Amniotic epithelial cell (primary cell): ENCODE data around the gene FAM149A.
A peak's percentile ranks its signal among the peaks of the same experiment; 100 is the strongest.

Source experiments
- DNase-seq: peaks from one replicate; pipeline ENCODE4 v3.0.0-alpha.2; 2010; ENCODE audit warnings: low read depth

Gene FAM149A

GRCh38 chr4:186158966-186159365, 54.5 kb downstream of the FAM149A start:
- DNase-seq, result no peak

DNA sequence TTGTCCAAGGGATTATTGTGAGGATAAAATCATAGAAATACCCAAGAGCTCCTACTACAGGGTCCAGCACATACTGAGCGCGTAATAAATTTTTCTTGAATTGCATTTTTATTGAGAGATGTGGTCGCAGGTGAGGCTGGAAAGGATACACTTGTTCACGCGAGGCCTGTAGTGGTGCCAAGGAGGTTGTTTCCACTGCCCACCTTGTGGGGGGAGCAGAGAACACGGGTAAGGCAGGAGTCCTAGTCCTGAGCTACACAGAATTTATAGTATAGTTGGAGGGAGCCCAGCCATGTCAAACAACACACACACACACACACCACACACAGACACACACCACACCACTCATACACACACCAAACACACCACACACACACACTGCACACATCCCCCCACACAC, 55.1 kb downstream of the FAM149A start:
- DNase-seq, result no peak

DNA sequence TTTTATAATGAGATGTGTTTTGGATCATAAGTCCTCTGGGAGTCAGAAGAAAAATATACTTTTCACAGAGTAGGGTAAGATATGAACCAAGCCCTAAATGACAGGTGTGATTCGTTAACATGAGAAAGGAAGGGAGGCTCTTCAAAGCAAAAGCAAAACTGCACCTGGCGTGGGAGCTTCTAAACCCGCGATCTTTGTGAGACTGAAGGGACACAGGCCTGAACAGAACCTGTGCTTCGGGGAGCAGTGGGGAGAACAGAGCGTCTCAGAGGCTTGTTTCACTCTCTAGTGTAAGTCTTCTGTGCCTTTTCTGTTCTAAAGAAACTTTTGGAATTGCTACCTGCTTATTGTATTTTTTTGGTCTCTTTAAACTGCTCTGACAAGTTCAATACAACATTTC, 56.6 kb downstream of the FAM149A start:
- DNase-seq, result no peak

DNA sequence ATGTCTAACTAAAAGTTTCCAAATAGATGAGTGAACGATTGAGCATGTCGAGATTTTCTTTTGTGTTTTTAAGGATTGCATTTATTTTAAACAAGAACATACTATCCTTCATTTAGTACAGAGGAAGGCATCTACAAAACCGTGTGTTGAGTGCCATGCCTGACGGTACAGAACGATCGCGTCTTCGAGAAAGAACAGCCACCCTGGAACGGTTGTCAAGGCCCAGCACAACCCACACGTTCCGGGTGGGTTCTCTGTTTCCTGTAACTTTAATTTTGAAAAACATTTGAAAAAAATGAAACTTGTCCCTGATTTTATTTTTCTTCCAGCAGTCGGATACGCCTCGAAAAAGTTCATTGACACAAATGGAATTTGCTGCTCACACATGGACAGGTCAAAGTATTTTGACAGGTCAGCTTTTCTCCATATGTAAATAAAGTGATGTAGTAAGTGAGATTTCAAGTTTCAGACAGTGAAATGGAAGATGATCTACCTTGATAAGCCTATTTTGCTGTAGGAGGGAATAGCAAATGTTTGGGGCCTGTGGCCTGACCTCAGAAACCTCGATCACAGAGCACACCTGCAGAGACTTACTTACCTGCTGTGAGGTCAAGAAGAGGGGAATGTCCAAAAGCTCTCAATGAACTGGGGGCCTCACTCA, 62.5 kb downstream of the FAM149A start:
- DNase-seq, result no peak

GRCh38 chr4:186167605-186168004, 63.1 kb downstream of the FAM149A start:
- DNase-seq, result no peak

DNA sequence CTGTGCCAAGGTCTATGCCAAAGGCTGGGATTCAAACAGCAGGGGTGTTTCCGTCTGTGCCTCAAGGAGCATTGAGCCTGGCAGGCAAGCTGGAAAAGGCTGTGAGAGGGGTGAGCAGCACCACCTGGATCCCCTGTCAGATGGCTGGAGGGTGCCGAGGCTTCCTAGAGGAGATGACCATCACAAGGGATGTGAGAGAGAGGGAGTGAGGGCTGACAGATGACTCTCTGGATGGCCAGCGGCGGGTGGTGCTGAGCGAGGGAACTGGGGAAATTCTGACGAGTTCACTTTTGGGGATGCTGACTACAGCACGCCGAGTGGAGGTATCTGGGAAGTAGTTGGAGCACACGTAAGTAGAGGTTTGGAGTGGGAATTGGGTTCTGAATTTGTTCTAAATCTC, 64.2 kb downstream of the FAM149A start:
- no peak for DNase-seq

GRCh38 chr4:186169333-186169944, 64.9 kb downstream of the FAM149A start:
- DNase-seq, result no peak

DNA sequence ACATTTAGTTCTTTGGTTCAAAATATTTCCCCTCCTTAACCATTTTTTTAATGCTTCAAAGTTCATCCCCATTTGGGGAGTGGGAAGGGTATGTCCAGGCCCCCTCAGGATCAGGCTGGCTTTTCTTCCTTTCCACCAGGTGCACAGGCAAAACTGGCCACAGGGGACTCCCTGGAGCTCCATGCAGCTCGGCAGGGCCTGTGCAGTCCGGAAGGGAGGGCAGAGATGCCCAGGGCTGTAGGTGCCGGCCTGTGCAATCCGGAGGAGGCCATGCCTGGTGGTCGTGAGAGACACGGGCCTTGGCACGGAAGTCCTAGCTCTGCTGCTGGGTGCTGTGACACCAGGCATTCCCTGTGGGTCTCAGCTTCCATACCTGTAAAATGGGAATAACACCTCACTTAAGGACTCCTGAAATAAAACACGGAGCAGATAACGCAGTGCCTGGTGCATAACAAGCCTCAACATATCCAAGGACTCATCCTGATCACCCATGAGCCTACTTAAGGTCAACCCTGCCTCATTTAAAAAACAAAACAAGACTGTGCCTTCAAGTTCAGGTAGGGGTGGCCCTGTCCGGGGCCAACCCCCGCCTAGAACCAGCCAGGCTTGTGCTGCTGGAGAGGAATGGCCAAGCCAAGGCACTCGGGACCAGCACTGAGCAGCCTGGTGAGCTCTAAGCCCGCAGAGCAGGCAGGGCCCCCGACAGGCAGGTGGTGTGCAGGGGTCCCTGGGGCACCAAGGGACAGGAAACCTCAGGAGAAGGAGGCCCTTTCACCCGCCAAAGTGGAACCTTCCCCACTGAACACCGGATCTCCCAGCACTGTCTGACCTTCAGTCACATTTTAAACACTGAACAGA, 65.7 kb downstream of the FAM149A start:
- no peak for DNase-seq

- no peak for DNase-seq
Measured at GRCh38 chr4:186170966-186171365, 66.5 kb downstream of the FAM149A start.

DNA sequence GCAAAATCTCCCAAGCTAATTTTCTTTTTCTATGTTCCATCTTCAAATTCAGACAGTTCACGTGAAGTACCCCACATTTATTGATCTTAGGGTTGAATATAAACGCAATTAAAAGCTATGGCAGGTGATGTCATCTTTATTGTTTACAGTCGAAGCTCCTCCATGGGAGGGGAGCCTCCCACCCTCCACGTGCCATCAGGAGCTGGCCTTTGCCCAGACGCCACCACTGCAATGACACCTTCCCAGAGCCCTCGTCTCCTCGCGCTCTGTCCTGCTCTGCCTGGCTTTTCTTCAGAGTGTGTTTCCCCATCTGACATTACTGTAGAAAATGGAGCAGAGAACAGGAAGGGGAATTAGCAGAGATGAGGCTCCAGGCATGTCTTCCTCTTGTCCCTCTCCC, 68.0 kb downstream of the FAM149A start:
- no peak for DNase-seq

DNA sequence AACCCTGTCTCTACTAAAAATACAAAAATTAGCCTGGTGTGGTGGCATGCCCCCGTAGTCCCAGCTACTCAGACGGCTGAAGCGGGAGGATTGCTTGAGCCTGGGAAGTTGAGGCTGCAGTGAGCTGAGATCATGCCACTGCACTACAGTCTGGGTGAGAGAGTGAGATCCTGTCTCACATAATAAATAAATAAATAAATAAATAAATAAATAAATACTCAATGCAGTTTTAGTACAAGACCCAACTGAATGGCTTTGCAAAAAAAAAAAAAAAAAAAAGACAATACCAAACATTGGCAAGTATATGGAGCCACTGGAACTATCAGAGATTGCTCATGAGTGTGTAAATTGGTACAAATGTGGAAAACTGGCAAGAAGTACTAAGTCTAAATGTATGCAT, 83.6 kb downstream of the FAM149A start:
- no peak for DNase-seq

DNA sequence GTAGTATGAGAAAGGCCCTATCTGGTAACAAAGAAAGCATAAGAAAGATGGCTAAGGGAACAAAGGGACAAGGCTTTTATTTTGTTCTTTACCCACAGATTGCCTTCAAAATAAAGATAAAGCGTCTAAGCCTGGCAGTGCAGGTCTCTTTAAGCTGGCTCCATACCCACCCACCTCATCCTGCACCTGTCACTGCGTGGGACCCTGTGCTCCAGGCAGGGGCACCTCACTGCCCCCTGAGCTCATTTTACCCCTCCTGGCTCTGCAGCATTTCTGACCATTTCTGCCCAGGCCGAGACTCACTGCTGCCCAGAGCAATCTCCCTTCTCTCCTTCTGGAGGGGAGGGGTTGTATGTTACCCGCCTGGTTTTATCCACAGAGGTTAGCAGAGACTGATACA, 85.2 kb downstream of the FAM149A start:
- no peak for DNase-seq

GRCh38 chr4:186190581-186191199, 86.2 kb downstream of the FAM149A start:
- peak; percentile 14 for DNase-seq

DNA sequence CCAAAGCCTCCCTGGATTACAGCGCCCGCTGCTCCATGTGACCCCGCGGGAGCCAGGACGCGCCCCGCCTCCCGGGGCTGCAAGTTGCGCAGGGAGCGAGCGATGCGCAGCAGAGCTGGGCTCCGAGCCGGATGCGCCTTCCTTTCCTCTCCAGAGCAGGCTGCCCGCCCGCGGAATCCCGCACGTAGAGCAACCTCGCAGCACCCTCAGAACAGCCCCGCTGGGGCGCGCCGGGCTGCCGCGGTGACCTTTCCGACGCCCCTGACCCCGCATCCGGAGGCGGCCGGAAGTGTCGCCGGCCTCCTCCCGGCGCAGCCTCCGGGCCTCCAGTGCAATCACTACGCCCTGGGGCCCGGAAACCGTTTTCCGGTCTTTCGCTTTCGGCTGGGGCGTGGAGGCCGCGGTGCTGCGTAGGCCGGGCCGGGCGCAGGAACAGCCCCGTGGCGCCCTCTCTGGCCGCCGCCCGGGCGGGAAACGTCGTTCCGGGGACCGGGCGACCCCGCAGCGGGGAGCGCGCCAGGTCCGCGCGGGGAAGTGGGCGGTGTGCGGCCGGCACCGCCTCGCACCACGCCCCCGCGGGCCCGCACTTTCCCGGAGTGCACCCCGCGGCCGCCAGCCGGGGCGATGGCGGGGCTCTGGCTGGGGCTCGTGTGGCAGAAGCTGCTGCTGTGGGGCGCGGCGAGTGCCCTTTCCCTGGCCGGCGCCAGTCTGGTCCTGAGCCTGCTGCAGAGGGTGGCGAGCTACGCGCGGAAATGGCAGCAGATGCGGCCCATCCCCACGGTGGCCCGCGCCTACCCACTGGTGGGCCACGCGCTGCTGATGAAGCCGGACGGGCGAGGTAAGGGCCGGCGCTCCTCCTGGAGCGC, 86.9 kb downstream of the FAM149A start, which contains the start of gene CYP4V2:
CYP4V2 (plus strand) TSS at position 368 of the 866 bp plus-strand sequence; CDS start at position 625, 257 bp downstream.
- peak; percentile 71 for DNase-seq

DNA sequence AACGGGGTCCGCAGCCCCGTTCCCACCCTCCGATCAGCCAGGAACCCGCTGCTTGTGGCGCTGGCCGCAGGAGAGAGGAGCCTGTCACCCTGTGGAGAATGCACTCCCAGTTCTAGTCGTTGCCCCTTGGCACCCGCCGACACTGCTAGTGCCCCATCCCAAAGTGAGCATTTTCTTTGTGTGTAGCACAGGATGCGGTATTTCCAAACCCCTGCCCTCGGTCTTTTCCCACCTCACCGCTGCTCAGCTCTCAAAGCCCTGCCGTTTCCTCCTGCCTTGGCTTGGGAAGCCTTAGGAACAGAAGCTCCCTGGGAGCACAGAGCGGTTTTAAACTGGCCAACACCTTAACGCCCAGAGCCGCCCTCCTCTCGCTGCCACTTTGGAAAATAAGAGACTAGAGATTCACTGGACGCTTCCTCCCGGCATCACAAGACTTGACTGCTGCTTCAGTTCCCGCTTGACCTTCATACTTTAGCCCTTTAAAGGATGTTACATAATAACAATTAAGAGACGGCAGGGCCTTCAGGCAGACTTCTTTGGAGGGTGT, 87.6 kb downstream of the FAM149A start:
- DNase-seq, result peak; percentile 38

- no peak for DNase-seq
Measured at GRCh38 chr4:186193851-186194250, 89.3 kb downstream of the FAM149A start.

DNA sequence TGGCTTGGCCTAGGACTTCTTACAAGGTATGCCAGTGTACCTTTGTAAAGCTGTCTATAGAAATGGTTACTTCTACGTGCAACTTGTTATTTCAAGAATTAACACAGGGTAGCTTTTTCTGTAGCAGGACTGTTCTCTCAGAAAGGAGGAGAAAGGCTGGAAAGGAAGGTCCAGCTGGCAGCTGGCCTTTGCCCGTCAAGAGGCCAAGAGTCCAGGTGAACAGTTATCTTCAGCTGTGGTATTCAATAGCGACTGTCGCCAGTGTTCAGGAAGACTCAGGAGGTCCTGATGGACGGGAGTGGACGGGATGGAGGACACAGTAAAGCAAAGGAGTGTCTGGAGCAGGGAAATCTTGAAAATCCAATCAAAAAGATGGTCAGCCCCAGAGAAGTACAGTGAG, 91.6 kb downstream of the FAM149A start:
- DNase-seq, result no peak

- no peak for DNase-seq
Measured at GRCh38 chr4:186200516-186200915, 96.0 kb downstream of the FAM149A start.

- no peak for DNase-seq
Measured at GRCh38 chr4:186201010-186201409, 96.5 kb downstream of the FAM149A start.

DNA sequence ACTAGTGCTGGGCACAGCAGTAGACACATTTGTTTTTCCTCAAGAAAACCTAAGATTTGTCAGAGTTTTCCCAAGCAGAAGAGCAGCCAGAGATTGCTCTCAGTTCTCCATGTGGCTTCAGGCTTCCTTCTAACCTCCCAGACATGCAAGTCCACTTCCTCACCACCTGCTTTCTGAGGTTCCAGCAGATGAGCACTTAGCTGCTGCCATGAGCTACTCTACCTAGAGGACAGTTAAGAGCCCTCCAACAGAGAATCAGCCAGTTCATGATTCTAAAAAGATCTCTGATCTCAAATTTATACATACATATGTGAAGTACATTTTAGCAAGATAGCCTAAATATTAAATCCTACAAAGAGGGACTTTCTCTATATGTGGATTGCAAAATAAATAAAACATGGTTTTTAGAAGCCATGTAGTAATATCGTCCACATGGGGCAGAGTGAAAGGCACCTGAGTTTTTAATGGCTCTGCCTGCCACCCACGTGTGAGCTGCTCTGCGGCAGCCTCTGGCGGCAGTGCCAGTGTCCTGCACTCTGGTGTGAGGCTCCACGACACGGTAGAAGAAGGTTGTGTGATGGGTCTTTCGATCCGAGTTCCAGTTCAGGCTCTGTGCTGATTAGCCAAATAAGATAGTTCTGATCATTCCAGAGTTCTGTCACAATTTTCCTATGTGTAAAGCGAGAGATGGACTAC, 97.2 kb downstream of the FAM149A start:
- peak; percentile 45 for DNase-seq
